Measurements from ENCODE around the gene PNLIPRP2.

The PNLIPRP2 gene

DNA sequence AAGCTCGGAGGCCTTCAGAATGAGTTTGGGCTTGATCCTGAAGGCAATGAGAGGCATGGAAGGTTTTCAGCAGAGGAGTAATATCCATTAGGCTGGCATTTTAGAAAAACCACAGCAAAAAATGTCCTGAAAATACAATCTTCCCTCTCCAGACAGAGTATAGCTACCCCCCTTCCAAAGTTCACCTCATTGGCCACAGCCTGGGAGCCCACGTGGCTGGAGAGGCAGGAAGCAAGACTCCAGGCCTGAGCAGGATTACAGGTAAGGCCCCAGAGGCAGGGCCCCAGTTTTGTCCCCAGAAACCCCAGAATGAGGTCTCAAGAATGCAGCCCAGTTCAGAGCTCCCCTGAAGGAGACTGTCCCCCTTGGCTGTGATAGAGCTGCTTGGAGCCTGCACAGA, 24.7 kb upstream of the PNLIPRP2 start:
- no peak for ATAC-seq

DNA sequence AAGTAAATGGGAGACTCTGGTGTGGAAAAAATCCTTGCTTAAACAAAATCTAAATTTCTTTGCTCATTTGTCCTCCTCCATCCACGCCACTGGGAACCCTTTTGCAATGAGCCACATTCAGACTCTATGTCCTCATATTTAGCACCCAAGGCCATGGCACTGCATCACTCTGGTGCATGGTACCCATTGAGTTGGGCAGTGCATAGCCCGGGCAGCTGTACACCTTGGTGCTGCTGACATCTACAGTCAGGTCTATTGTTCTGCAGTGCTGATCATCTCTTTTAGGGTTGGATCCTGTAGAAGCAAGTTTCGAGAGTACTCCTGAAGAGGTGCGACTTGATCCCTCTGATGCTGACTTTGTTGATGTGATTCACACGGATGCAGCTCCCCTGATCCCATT, 23.2 kb upstream of the PNLIPRP2 start:
- no peak for ATAC-seq
- TF ChIP-seq ZFP3 (CRISPR knock-in tag; IDR thresholded peaks at IDR 0.05) (no peak), ZC3H10 (CRISPR knock-in tag; IDR thresholded peaks at IDR 0.05) (no peak), PPARA (CRISPR knock-in tag; IDR thresholded peaks at IDR 0.05; ENCODE audit: borderline replicate concordance) (no peak), CSDC2 (CRISPR knock-in tag; IDR thresholded peaks at IDR 0.05) (no peak), BACH2 (CRISPR knock-in tag; IDR thresholded peaks at IDR 0.05; ENCODE audit: borderline replicate concordance) (no peak), ARNTL (CRISPR knock-in tag; IDR thresholded peaks at IDR 0.05; ENCODE audit: borderline replicate concordance, low read depth) (no peak), GLIS3 (CRISPR knock-in tag; IDR thresholded peaks at IDR 0.05) (no peak), ESRRG (CRISPR knock-in tag; IDR thresholded peaks at IDR 0.05) (no peak), OSR1 (CRISPR knock-in tag; IDR thresholded peaks at IDR 0.05) (no peak), ZNF8 (CRISPR knock-in tag; IDR thresholded peaks at IDR 0.05) (no peak), ZFP30 (CRISPR knock-in tag; IDR thresholded peaks at IDR 0.05) (no peak), ZNF70 (CRISPR knock-in tag; IDR thresholded peaks at IDR 0.05) (no peak)
- TF ChIP-seq, protein P1, sequence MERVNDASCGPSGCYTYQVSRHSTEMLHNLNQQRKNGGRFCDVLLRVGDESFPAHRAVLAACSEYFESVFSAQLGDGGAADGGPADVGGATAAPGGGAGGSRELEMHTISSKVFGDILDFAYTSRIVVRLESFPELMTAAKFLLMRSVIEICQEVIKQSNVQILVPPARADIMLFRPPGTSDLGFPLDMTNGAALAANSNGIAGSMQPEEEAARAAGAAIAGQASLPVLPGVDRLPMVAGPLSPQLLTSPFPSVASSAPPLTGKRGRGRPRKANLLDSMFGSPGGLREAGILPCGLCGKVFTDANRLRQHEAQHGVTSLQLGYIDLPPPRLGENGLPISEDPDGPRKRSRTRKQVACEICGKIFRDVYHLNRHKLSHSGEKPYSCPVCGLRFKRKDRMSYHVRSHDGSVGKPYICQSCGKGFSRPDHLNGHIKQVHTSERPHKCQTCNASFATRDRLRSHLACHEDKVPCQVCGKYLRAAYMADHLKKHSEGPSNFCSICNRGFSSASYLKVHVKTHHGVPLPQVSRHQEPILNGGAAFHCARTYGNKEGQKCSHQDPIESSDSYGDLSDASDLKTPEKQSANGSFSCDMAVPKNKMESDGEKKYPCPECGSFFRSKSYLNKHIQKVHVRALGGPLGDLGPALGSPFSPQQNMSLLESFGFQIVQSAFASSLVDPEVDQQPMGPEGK (CRISPR knock-in tag; IDR thresholded peaks at IDR 0.05; ENCODE audit: borderline replicate concordance): no peak
- TF ChIP-seq, protein P2, sequence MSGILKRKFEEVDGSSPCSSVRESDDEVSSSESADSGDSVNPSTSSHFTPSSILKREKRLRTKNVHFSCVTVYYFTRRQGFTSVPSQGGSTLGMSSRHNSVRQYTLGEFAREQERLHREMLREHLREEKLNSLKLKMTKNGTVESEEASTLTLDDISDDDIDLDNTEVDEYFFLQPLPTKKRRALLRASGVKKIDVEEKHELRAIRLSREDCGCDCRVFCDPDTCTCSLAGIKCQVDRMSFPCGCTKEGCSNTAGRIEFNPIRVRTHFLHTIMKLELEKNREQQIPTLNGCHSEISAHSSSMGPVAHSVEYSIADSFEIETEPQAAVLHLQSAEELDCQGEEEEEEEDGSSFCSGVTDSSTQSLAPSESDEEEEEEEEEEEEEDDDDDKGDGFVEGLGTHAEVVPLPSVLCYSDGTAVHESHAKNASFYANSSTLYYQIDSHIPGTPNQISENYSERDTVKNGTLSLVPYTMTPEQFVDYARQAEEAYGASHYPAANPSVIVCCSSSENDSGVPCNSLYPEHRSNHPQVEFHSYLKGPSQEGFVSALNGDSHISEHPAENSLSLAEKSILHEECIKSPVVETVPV (CRISPR knock-in tag; IDR thresholded peaks at IDR 0.05): no peak

More for the DNA sequence above, 24.7 kb upstream of the PNLIPRP2 start:
- TF ChIP-seq SNAI2 (CRISPR knock-in tag; IDR thresholded peaks at IDR 0.05) (no peak), ZNF8 (CRISPR knock-in tag; IDR thresholded peaks at IDR 0.05) (no peak), OSR1 (CRISPR knock-in tag; IDR thresholded peaks at IDR 0.05) (no peak), ZNF70 (CRISPR knock-in tag; IDR thresholded peaks at IDR 0.05) (no peak), RARB (CRISPR knock-in tag; IDR thresholded peaks at IDR 0.05) (no peak), PPARA (CRISPR knock-in tag; IDR thresholded peaks at IDR 0.05; ENCODE audit: borderline replicate concordance) (no peak), TOX (CRISPR knock-in tag; IDR thresholded peaks at IDR 0.05; ENCODE audit: borderline replicate concordance) (no peak), ISL1 (CRISPR knock-in tag; IDR thresholded peaks at IDR 0.05) (no peak), ARNTL (CRISPR knock-in tag; IDR thresholded peaks at IDR 0.05; ENCODE audit: borderline replicate concordance, low read depth) (no peak), ESRRG (CRISPR knock-in tag; IDR thresholded peaks at IDR 0.05) (no peak), GLIS3 (CRISPR knock-in tag; IDR thresholded peaks at IDR 0.05) (no peak), CSDC2 (CRISPR knock-in tag; IDR thresholded peaks at IDR 0.05) (no peak), ZNF565 (CRISPR knock-in tag; conservative IDR thresholded peaks at IDR 0.05; ENCODE audit: low read depth) (no peak), ZFP30 (CRISPR knock-in tag; IDR thresholded peaks at IDR 0.05) (no peak), ZFP3 (CRISPR knock-in tag; IDR thresholded peaks at IDR 0.05) (no peak)
- TF ChIP-seq, protein P1 (CRISPR knock-in tag; IDR thresholded peaks at IDR 0.05; ENCODE audit: borderline replicate concordance): no peak
- TF ChIP-seq, protein P2 (CRISPR knock-in tag; IDR thresholded peaks at IDR 0.05): no peak
- TF ChIP-seq, protein P3, sequence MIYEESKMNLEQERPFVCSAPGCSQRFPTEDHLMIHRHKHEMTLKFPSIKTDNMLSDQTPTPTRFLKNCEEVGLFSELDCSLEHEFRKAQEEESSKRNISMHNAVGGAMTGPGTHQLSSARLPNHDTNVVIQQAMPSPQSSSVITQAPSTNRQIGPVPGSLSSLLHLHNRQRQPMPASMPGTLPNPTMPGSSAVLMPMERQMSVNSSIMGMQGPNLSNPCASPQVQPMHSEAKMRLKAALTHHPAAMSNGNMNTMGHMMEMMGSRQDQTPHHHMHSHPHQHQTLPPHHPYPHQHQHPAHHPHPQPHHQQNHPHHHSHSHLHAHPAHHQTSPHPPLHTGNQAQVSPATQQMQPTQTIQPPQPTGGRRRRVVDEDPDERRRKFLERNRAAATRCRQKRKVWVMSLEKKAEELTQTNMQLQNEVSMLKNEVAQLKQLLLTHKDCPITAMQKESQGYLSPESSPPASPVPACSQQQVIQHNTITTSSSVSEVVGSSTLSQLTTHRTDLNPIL (CRISPR knock-in tag; IDR thresholded peaks at IDR 0.05; ENCODE audit: low read depth): no peak
- TF ChIP-seq, protein P4, sequence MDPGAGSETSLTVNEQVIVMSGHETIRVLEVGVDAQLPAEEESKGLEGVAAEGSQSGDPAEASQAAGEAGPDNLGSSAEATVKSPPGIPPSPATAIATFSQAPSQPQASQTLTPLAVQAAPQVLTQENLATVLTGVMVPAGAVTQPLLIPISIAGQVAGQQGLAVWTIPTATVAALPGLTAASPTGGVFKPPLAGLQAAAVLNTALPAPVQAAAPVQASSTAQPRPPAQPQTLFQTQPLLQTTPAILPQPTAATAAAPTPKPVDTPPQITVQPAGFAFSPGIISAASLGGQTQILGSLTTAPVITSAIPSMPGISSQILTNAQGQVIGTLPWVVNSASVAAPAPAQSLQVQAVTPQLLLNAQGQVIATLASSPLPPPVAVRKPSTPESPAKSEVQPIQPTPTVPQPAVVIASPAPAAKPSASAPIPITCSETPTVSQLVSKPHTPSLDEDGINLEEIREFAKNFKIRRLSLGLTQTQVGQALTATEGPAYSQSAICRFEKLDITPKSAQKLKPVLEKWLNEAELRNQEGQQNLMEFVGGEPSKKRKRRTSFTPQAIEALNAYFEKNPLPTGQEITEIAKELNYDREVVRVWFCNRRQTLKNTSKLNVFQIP (CRISPR knock-in tag; IDR thresholded peaks at IDR 0.05; ENCODE audit: borderline replicate concordance, low read depth): no peak
- TF ChIP-seq, protein P5, sequence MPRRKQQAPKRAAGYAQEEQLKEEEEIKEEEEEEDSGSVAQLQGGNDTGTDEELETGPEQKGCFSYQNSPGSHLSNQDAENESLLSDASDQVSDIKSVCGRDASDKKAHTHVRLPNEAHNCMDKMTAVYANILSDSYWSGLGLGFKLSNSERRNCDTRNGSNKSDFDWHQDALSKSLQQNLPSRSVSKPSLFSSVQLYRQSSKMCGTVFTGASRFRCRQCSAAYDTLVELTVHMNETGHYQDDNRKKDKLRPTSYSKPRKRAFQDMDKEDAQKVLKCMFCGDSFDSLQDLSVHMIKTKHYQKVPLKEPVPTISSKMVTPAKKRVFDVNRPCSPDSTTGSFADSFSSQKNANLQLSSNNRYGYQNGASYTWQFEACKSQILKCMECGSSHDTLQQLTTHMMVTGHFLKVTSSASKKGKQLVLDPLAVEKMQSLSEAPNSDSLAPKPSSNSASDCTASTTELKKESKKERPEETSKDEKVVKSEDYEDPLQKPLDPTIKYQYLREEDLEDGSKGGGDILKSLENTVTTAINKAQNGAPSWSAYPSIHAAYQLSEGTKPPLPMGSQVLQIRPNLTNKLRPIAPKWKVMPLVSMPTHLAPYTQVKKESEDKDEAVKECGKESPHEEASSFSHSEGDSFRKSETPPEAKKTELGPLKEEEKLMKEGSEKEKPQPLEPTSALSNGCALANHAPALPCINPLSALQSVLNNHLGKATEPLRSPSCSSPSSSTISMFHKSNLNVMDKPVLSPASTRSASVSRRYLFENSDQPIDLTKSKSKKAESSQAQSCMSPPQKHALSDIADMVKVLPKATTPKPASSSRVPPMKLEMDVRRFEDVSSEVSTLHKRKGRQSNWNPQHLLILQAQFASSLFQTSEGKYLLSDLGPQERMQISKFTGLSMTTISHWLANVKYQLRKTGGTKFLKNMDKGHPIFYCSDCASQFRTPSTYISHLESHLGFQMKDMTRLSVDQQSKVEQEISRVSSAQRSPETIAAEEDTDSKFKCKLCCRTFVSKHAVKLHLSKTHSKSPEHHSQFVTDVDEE (CRISPR knock-in tag; IDR thresholded peaks at IDR 0.05): no peak

Data from SK-N-SH treated with all-trans-retinoic acid at 6 μM for 48 hours (cell line).